Measurements from ENCODE around the gene AIF1L.
"Not testable (repeated sequence)": the region's sequence is repeated elsewhere in the genome, so short reads cannot be mapped to it uniquely, and the experiment has no call there.

The AIF1L gene

GRCh38 chr9:131094622-131095021, 1.7 kb upstream of the AIF1L start:
- no peak overlapping the region for H3K4me3 ChIP-seq (ENCODE audit: low read depth, low read length)
- TF ChIP-seq, protein P1, sequence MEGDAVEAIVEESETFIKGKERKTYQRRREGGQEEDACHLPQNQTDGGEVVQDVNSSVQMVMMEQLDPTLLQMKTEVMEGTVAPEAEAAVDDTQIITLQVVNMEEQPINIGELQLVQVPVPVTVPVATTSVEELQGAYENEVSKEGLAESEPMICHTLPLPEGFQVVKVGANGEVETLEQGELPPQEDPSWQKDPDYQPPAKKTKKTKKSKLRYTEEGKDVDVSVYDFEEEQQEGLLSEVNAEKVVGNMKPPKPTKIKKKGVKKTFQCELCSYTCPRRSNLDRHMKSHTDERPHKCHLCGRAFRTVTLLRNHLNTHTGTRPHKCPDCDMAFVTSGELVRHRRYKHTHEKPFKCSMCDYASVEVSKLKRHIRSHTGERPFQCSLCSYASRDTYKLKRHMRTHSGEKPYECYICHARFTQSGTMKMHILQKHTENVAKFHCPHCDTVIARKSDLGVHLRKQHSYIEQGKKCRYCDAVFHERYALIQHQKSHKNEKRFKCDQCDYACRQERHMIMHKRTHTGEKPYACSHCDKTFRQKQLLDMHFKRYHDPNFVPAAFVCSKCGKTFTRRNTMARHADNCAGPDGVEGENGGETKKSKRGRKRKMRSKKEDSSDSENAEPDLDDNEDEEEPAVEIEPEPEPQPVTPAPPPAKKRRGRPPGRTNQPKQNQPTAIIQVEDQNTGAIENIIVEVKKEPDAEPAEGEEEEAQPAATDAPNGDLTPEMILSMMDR (IDR thresholded peaks at IDR 0.05; ENCODE audit: insufficient read depth, low read depth, low read length, missing control alignments): no peak
- DNase-seq (ENCODE audit: low read depth): no peak

- TF ChIP-seq, protein P1 (IDR thresholded peaks at IDR 0.05; ENCODE audit: insufficient read depth, low read depth, low read length, missing control alignments): no peak
- no peak overlapping the region for H3K4me3 ChIP-seq (ENCODE audit: low read depth, low read length)
- DNase-seq (ENCODE audit: low read depth): no peak
Measured at GRCh38 chr9:131095666-131096268, 564 bp upstream of the AIF1L start.

DNA sequence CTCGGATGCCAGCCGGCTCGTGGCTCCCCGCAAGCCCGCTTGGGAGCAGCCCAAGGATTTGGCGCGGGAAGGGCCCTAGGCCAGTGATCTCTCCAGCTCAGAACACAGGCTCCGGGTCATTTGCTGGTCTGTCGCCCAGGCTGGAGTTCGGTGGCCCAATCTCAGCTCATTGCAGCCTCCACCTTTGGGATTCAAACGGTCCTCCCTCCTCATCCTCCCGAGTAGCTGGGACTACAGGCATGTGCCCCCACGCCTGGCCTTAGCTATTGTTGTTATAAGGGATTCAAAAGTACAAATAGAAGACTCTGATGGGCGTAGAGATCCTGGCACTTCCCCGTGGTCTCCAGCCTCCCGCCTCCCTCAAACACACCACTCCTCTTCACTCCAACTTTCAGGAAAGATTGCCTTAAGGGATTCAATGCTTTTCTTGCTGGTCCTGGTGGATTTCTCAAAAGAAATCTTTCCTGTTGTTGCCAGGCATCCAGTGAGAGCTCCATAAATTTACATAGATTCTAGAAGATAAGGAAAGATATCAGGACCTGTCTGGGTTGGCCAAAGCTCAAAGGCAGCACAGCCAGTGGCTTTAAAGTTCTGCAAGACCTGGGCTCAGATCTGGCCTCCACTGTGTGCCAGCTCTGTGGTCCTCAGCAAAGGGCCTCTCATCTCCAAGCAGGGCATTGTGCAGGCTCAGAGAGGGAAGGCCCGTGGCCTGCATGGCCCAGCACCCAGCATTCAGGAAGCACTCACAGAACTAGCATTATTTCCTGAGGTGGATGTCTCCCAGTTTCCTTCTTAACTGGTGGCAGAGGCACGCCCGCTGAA, 1.0 kb downstream of the AIF1L start:
- TF ChIP-seq, protein P1 (IDR thresholded peaks at IDR 0.05; ENCODE audit: insufficient read depth, low read depth, low read length, missing control alignments): no peak
- no peak overlapping the region for H3K4me3 ChIP-seq (ENCODE audit: low read depth, low read length)
- no peak for DNase-seq (ENCODE audit: low read depth)

GRCh38 chr9:131097948-131098278, 1.6 kb downstream of the AIF1L start:
- no peak for DNase-seq (ENCODE audit: low read depth)
- no peak overlapping the region for H3K4me3 ChIP-seq (ENCODE audit: low read depth, low read length)
- TF ChIP-seq, protein P1 (IDR thresholded peaks at IDR 0.05; ENCODE audit: insufficient read depth, low read depth, low read length, missing control alignments): no peak

DNA sequence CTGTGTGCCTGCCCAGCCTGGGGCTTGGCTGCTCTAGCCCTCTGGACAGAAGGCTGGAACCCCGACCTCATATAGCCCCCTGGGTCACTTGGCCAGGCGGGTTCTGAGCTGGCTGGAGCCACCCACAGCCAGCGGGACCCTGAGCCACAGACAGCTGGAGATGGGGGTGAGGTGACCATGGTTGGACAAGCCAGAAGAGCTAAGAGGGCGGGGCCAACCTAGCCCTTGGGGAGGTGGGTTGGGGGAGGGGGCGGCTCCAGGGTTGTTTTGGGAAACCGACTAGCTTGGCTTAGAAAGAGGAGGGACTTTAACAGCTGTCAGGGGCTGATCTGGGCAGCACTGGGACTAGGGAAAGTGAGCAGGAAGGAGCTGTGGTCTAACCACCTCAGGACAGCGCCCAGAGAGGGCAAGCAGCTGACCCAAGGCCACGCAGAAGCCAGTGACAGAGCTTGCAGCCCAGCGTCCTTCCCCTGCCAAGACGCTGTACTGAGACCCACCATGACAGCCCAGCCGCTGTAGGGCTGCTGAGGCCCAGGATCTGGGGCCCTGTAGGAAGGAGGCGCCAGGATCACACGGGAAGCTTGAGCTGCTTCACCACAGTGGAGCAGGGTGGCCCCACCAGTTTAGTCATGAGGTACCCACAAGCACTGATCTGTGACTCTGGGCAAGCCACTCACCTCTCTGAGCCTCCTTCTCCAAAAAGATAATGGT, 2.2 kb downstream of the AIF1L start:
- peak; percentile 18 for DNase-seq (ENCODE audit: low read depth)
- no peak overlapping the region for H3K4me3 ChIP-seq (ENCODE audit: low read depth, low read length)
- TF ChIP-seq, protein P1 (IDR thresholded peaks at IDR 0.05; ENCODE audit: insufficient read depth, low read depth, low read length, missing control alignments): no peak

DNA sequence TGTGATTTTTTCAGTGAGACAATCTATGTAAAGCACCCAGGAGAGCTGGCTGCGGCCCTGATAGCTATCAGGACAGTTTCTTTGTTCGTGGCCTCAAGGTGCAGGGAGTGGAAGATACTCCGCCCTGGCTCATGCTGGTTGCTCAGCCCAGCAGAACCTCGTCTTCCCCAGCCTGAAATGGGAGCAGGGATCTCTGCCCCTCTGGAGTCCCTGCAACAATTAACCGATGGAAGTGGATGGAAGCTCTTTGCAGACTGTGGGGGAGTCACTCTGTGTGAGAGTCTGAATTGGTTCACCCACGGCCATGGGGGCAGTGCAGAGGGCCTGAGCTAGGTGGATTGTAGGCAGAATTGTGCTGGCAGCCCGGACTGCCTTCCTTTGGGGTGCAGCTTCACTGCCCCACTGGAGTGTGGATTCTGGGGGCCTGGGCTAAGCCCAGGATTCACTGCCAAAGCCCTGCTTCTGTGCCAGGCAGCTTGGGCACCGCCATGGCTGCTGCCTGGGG, 2.8 kb downstream of the AIF1L start:
- no peak overlapping the region for H3K4me3 ChIP-seq (ENCODE audit: low read depth, low read length)
- DNase-seq (ENCODE audit: low read depth): no peak
- TF ChIP-seq, protein P1 (IDR thresholded peaks at IDR 0.05; ENCODE audit: insufficient read depth, low read depth, low read length, missing control alignments): no peak

GRCh38 chr9:131099845-131100244, 3.5 kb downstream of the AIF1L start:
- H3K4me3 ChIP-seq (ENCODE audit: low read depth, low read length): not testable (repeated sequence)

More at GRCh38 chr9:131099845-131100244, 3.5 kb downstream of the AIF1L start:
- DNase-seq (ENCODE audit: low read depth): not testable (repeated sequence)
